HG02970 (cell line): ENCODE measurements around the gene BCL6B.
"Not testable (repeated sequence)": the region's sequence is repeated elsewhere in the genome, so short reads cannot be mapped to it uniquely, and the experiment has no call there.

ENCODE experiments used
- ATAC-seq: cut with Tn5 transposase; IDR thresholded peaks from one replicate; pipeline ENCODE4 v1.9.1; 2021; ENCODE audit warnings: mild to moderate bottlenecking, moderate library complexity, moderate number of reproducible peaks; ENCODE audit not compliant: unreplicated experiment, low FRiP score

Gene BCL6B

GRCh38 chr17:7022781-7023571, at the start of gene BCL6B:
TSS of gene BCL6B (plus strand) at chr17:7023050. CDS start at chr17:7023672, 622 bp downstream.
- ATAC-seq: no peak

GRCh38 chr17:6979440-6979839, 43.4 kb upstream of the BCL6B start:
- not testable (repeated sequence) for ATAC-seq

DNA sequence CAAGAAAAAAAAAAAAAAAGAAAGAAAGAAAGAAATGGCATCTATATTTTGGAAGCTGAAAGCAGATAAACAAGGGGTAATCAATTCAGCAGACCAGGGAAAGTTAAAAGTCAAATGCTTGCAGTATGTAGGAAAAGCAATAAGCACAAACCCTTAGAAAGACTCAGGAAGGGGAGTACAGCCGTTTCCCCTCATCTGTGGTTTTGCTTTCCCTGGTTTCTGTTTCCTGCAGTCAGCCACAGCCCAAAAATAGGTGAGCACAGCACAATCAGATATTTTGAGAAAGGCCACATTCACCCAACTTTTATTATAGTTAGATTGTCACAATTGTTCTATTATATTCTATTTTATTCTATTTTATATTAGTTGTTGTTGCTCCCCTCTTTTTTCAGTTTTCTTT, 41.4 kb upstream of the BCL6B start:
- no peak for ATAC-seq

DNA sequence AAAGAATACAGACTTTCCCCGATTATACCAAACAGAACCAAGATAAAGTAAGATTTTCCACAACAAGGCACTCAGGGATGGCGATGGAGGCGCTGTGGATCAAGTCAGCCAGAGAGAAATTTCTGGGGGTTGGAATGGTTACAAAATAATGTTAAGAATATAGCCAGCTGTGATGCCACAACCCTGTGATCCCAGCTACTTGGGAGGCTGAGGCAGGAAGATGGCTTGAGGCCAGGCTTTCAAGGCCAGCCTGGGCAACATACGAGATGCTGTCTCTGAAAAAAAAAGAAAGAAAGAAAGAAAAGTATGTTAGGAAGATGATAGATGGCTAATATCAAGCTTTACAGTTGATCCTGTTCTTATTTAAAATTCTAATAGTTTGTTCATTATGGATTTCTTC, 37.6 kb upstream of the BCL6B start:
- ATAC-seq: no peak

DNA sequence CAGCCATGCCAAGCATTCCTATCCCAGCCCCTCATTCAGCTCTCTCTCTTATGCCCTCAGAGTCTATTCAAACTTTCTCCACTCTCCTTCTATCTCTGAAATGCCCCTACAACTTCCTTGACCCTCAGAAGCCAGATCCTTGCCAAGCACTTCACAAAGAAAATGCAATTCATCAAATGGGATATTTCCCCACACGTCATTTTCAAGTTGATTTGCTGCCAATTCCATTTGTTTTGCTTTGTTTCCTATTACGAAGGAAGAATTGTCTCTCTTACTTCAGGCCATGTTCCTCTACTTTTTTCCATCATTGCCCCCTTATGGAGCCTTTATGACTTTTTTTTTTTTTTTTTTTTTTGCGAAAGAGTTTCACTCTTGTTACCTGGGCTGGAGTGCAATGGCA, 36.2 kb upstream of the BCL6B start:
- no peak for ATAC-seq

- ATAC-seq: no peak
Observed at GRCh38 chr17:6989779-6990178, 33.1 kb upstream of the BCL6B start.

GRCh38 chr17:6993613-6994056, 29.2 kb upstream of the BCL6B start:
- not testable (repeated sequence) for ATAC-seq

- no peak for ATAC-seq
Observed at GRCh38 chr17:6994118-6994598, 28.7 kb upstream of the BCL6B start.

- ATAC-seq: no peak
Observed at GRCh38 chr17:6994666-6995256, 28.1 kb upstream of the BCL6B start.

- no peak for ATAC-seq
Observed at GRCh38 chr17:6995500-6996255, 27.2 kb upstream of the BCL6B start, which contains the start of gene ALOX12. TSS of gene ALOX12 (plus strand) at chr17:6996049. CDS start at chr17:6996118, 69 bp downstream.

DNA sequence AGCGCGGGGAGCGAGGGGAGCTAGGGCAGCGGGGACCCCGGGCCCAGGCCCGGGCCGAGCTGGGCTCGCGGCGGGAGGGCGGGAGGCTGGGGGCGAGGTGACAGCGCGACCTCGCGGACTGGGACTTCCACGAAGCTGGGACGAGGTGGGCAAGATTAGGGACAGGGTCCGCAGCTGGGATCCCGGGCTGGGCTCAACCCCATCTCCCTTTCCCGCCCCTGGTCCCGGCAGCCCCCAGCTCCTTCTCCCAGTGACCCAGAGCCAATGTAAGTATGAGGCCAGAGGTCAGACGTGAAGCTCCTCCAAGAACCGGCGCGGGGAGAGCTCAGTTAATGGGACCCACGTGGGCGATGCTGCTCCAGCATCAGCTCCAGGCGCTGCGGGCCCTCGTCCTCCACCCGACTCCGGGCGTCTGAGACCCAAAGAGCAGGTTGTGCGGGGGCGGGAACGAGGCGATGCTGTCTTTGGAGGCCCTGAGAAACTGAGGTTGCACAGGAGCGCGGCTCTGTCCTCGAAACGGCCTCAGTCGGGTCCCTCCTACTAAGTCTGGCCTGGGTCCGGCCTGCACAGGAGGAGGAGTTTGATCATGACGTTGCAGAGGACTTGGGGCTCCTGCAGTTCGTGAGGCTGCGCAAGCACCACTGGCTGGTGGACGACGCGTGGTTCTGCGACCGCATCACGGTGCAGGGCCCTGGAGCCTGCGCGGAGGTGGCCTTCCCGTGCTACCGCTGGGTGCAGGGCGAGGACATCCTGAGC, 26.4 kb upstream of the BCL6B start:
- no peak for ATAC-seq

DNA sequence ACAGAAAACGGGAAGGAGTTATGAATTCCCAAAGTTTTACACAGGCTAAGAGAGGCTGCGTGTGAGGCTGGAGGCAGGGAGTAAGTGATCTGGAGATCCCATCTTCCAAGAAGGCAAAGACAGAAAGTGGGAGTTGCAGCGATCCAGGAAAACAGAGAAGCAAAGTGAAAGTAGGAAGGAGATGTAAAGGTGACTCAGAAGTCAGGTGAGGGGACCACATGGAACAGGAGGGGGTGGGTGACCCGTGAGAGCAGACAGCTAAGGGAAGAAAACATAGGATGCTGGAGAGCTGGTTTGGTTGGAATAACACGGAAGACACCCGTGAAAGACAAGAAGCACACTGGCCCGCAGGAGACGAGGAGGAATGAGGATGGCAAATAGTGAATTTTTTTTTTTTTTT, 25.7 kb upstream of the BCL6B start:
- no peak for ATAC-seq

GRCh38 chr17:6998855-6999508, 23.9 kb upstream of the BCL6B start:
- ATAC-seq: no peak

DNA sequence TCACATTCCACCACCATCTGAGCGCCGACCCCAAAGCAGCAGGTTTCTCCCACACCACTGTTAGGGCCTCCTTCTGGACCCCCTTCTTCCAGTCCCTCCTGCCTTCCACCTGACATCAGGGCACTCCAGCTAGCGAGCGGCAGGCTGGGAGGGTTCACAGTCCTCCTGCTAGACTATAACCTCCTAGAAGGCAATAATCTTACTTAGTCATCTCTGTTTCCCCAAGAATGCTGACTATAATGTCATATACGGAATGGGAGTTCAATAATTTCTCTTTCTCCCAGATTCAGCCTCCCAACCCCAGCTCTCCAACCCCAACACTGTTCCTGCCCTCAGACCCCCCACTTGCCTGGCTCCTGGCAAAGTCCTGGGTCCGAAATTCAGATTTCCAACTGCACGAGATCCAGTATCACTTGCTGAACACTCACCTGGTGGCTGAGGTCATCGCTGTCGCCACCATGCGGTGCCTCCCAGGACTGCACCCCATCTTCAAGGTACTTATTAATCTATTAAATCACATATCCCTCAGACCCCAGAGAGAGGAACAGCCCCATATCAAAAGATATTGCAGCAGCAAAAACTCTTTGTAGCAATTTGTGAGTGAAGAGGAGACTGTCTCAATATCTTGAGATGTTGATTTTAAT, 21.4 kb upstream of the BCL6B start:
- no peak for ATAC-seq

DNA sequence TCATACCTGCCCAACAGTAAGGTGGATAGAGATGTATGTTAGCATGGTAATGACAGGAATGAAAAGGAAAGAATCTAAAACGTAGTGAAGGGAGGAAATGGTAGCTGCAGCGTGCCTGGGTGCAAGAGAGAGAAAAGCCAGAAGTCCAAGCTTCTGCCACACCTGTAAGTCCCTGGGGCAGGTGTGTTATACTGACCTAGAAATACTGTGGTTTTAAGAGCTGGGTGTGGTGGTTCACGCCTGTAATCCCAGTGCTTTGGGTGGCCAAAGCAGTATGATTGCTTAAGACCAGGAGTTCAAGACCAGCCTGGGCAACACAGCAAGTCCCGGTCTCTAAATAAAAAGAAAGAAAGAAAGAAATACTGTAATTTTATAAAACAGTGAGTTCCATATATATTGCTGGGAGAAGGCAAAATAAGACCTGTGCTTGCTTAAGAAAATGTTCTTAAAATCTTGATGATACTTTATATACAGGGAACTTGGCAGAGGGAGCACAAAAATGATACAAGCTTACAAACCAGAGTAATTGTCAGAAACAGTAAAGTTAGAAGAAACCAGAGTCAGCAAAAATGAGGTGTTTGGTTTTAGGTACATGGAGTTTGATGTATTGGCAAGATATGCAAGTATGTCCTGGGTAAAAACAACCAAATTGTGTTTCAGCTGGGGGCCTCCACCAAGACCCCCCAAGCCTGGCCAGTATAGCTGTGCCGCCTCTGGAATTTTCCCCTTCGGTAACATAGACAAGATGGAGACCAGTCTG, 20.4 kb upstream of the BCL6B start:
- no peak for ATAC-seq

DNA sequence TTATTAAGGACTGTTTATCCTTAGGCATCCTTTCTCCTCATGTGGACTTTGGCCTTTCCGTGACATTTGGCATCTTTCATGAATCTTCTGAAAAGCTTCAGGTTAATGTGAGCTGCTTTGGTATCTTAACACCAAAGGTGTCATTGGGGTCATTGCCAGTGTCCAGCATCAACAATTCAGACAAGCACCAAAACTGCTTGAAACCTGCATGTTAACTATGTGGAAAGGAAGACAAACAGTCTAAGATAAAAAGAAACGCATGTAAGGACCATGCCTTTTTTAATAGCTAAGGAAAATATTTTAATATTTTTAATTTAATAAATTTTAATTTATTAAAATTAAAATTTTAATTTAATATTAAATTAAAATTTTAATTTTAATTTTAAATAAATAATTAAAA, 19.1 kb upstream of the BCL6B start:
- no peak for ATAC-seq

DNA sequence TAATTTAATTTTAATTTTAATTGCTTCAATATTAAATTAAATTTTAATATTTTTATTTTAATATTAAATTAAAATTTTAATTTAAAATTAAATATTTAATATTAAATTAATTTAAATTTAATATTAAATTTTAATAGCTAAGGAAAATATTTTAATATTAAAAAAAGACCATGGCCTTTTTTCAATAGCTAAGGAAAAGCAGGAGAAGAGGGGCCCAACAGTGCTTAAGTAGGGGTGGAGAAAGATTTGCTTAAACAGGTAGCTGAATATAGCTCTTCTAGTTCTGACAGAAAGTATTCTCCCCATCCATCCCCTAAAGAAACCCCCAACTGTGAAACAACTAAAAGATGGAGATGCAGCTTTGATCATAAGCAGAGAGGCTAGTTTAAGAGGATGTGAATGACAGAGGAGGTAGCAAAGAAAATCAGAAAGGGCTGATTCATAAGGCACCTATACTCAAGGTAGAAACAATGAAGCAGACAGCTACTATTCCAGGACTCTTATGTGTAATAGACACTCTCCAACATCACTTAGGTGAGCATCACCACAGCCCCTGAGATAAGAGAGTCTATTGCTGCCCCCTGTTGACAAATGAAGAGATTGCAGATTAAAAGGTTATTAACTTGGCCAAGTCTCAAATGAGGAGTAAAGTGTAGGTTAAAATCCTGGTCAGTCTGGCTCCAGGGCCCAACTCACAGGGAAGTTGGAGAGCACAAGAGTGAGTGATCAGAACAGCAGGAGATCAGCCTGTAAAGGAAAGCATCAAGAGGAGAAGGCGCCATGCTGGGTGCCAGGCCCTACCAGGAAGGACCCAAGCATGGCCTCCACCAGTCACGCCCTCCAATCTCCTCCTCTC, 18.2 kb upstream of the BCL6B start:
- ATAC-seq: no peak

DNA sequence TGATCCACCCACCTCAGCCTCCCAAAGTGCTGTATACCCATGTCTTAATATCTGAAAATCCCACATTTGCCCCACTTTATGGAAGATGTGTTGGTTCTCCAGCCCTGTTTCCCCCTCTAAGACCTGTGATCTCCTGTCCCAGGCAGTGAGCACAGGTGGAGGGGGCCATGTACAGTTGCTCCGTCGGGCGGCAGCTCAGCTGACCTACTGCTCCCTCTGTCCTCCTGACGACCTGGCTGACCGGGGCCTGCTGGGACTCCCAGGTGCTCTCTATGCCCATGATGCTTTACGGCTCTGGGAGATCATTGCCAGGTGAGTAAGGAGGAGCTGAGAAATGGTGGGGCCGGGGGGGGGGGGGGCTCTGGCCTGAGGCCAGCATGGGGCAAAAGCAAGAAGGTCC, 17.1 kb upstream of the BCL6B start:
- ATAC-seq: no peak
